ENCODE results near the gene KCNH5. TPM values are rescaled to one million over a fixed set of nuclear protein-coding genes. Genes with fewer than 3 reads are reported as not detected.

The KCNH5 gene
- total RNA-seq, 2 experiments from 2014 or later: not detected

DNA sequence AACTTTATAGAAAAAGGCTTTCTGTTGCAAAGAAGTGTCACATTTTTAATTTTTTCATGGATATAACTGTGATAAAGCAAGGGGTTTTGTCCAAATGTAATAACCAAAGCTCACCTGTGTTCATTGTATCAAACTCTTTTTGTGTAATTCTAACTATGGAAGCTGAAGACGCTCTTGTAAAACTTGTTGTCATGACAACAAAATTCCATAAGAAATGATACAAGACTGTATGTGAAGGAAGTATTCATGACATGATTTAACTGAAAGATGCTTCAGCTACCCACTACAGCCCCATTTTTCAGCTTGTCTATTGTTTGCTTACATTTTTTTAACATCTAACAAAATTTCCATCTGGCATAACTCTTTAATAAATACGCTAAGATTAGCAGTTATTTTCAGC lies 360.9 kb downstream of the KCNH5 start:
- H3K79me2 ChIP-seq (ENCODE audit: insufficient read depth, low read depth, low read length): no peaks in the 10 kb centered on the region
- TF ChIP-seq, protein P1, sequence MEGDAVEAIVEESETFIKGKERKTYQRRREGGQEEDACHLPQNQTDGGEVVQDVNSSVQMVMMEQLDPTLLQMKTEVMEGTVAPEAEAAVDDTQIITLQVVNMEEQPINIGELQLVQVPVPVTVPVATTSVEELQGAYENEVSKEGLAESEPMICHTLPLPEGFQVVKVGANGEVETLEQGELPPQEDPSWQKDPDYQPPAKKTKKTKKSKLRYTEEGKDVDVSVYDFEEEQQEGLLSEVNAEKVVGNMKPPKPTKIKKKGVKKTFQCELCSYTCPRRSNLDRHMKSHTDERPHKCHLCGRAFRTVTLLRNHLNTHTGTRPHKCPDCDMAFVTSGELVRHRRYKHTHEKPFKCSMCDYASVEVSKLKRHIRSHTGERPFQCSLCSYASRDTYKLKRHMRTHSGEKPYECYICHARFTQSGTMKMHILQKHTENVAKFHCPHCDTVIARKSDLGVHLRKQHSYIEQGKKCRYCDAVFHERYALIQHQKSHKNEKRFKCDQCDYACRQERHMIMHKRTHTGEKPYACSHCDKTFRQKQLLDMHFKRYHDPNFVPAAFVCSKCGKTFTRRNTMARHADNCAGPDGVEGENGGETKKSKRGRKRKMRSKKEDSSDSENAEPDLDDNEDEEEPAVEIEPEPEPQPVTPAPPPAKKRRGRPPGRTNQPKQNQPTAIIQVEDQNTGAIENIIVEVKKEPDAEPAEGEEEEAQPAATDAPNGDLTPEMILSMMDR (conservative IDR thresholded peaks at IDR 0.05; ENCODE audit: low read length): no peak
- TF ChIP-seq EZH2phosphoT487 (IDR thresholded peaks at IDR 0.05; ENCODE audit: borderline replicate concordance, low read depth, low read length): no peak
- CTCF ChIA-PET (ENCODE audit: unreplicated experiment): no interaction called here
- H2AFZ ChIP-seq (ENCODE audit: low read length): no peak overlapping the region
- no peaks in the 10 kb centered on the region for H3K36me3 ChIP-seq (ENCODE audit: insufficient read depth, low read length)
- BruUV-seq (replicated peaks): no TSS peak
- POLR2A ChIA-PET: interaction anchor here (0.6 kb wide), 1 partner anchor 94 kb away, joined by 3 read pairs; no protein-coding TSS in a partner anchor
- H4K20me1 ChIP-seq (ENCODE audit: insufficient read depth, low read length): no peaks in the 10 kb centered on the region
- H3K9me3 ChIP-seq (ENCODE audit: low read length): no peaks in the 10 kb centered on the region
- intact Hi-C loops (cut with micrococcal nuclease; ENCODE audit: unreplicated experiment): no loop called here
- H3K27ac ChIP-seq (ENCODE audit: low read depth, low read length, poor library complexity, severe bottlenecking): no peak overlapping the region
- no peak overlapping the region for H3K4me2 ChIP-seq (ENCODE audit: low read length)
- no peaks in the 10 kb centered on the region for H3K4me1 ChIP-seq (ENCODE audit: insufficient read depth, low read length, poor library complexity, severe bottlenecking)
- DNase-seq (ENCODE audit: low spot score): no peak
- H3K4me3 ChIP-seq (ENCODE audit: low read depth, low read length, poor library complexity, severe bottlenecking): no peak overlapping the region
- no peaks in the 10 kb centered on the region for H3K9me2 ChIP-seq (ENCODE audit: insufficient read depth, low read length)

DNA sequence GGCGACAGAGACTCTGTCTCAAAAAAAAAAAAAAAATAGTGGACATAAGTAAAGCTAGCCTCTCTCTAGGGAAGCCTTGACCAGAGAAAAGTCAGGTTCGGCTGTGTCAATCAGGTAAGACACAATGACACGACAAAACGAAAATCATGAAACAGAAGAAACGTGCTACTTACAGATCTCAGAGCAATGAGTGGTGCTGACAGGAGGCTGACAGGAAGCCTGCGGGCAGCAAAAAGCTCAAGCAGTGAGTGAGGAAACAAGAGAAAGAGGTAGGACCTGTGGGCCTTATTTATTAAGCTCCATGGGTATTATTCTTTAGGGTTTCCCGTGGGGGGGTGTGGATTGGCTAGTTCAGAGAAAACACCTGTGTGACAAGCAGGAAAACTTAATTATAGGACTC lies 363.1 kb downstream of the KCNH5 start:
- Histone ChIP-seq H3K9me3 (ENCODE audit: low read length) (no peaks in the 10 kb centered on the region), H3K4me1 (ENCODE audit: insufficient read depth, low read length, poor library complexity, severe bottlenecking) (no peaks in the 10 kb centered on the region), H3K36me3 (ENCODE audit: insufficient read depth, low read length) (no peaks in the 10 kb centered on the region), H3K4me3 (ENCODE audit: low read depth, low read length, poor library complexity, severe bottlenecking) (no peak overlapping the region), H3K27ac (ENCODE audit: low read depth, low read length, poor library complexity, severe bottlenecking) (no peak overlapping the region), H3K79me2 (ENCODE audit: insufficient read depth, low read depth, low read length) (no peaks in the 10 kb centered on the region), H2AFZ (ENCODE audit: low read length) (no peak overlapping the region), H3K9me2 (ENCODE audit: insufficient read depth, low read length) (no peaks in the 10 kb centered on the region), H3K4me2 (ENCODE audit: low read length) (no peak overlapping the region), H4K20me1 (ENCODE audit: insufficient read depth, low read length) (no peaks in the 10 kb centered on the region)
- intact Hi-C loops (cut with micrococcal nuclease; ENCODE audit: unreplicated experiment): no loop called here
- CTCF ChIA-PET (ENCODE audit: unreplicated experiment): no interaction called here
- no TSS peak for BruUV-seq (replicated peaks)
- DNase-seq (ENCODE audit: low spot score): no peak
- POLR2A ChIA-PET: interaction anchor here (0.7 kb wide), 2 partner anchors 67 to 133 kb away, joined by 3 to 4 read pairs; no protein-coding TSS in a partner anchor
- no peak for TF ChIP-seq EZH2phosphoT487 (IDR thresholded peaks at IDR 0.05; ENCODE audit: borderline replicate concordance, low read depth, low read length)
- TF ChIP-seq, protein P1 (conservative IDR thresholded peaks at IDR 0.05; ENCODE audit: low read length): no peak

DNA sequence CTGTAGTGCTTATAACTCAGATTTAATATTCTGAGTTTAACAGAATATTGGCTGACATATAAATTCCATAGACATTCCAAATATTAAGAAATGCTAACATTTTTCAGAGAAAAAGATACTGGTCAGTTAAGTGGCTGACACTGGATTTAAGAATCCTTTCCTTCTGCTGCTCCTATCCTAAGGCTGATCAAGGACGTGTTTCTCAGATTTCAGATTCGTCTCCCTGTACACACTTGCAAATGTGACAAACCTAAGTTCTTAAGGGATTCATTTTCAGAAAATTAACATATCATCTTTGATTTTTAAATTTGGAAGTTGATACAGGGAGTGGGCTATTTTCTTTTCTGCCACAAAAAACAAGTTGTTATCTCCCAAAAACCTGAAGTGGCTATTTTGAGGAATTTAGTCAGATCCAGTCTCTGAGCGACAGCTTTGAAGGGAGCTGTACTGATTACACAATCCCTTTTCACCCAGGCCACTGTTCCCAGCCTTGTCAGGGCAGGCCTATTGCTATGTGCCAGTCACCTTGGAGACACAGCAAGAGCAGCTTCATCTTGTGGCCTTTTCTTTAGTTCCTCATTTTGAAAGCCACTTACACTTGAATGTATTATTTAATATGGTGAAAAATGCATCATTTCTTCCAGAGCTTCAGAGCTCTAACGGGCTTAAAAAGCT lies 370.6 kb downstream of the KCNH5 start:
- no peak overlapping the region for H3K27ac ChIP-seq (ENCODE audit: low read depth, low read length, poor library complexity, severe bottlenecking)
- no peak overlapping the region for H3K4me2 ChIP-seq (ENCODE audit: low read length)
- H3K4me3 ChIP-seq (ENCODE audit: low read depth, low read length, poor library complexity, severe bottlenecking): no peak overlapping the region
- BruUV-seq (replicated peaks): no TSS peak
- no peaks in the 10 kb centered on the region for H3K9me3 ChIP-seq (ENCODE audit: low read length)
- H3K79me2 ChIP-seq (ENCODE audit: insufficient read depth, low read depth, low read length): no peaks in the 10 kb centered on the region
- intact Hi-C loops (cut with micrococcal nuclease; ENCODE audit: unreplicated experiment): no loop called here
- POLR2A ChIA-PET: interaction anchor here (0.6 kb wide), 1 partner anchor 346 kb away, joined by 3 read pairs; no protein-coding TSS in a partner anchor
- TF ChIP-seq, protein P1 (conservative IDR thresholded peaks at IDR 0.05; ENCODE audit: low read length): no peak
- no peak for TF ChIP-seq EZH2phosphoT487 (IDR thresholded peaks at IDR 0.05; ENCODE audit: borderline replicate concordance, low read depth, low read length)
- H2AFZ ChIP-seq (ENCODE audit: low read length): no peak overlapping the region
- no peaks in the 10 kb centered on the region for H4K20me1 ChIP-seq (ENCODE audit: insufficient read depth, low read length)
- H3K4me1 ChIP-seq (ENCODE audit: insufficient read depth, low read length, poor library complexity, severe bottlenecking): no peaks in the 10 kb centered on the region
- H3K36me3 ChIP-seq (ENCODE audit: insufficient read depth, low read length): no peaks in the 10 kb centered on the region
- DNase-seq (ENCODE audit: low spot score): no peak
- no peaks in the 10 kb centered on the region for H3K9me2 ChIP-seq (ENCODE audit: insufficient read depth, low read length)
- CTCF ChIA-PET (ENCODE audit: unreplicated experiment): no interaction called here

All from OCI-LY7 (cell line).